Heart right ventricle (tissue), 16 donors: ENCODE results near the gene WAC. TPM values are rescaled to one million over a fixed set of nuclear protein-coding genes. Genes with fewer than 3 reads are reported as not detected.
A peak's percentile ranks its signal among the peaks of the same experiment; 100 is the strongest.

Experiments
- ATAC-seq, 8 donors: fragments of 200-7000 bp; cut with Tn5 transposase; one replicate each; pipeline ENCODE4 v1.9.1; 2020; ENCODE audit warnings: mild to moderate bottlenecking in 8 of 8, moderate library complexity in 8 of 8, moderate number of reproducible peaks in 1 of 8
- DNase-seq, 2 donors: peaks; one replicate each; pipeline ENCODE4 v3.0.0-alpha.2; 2020
- H3K27ac ChIP-seq, 10 donors: fragments of 200-600 bp; sonication (generic) in 2 of 10; one replicate each; pipeline versions ENCODE4 v1.5.0 to v1.8.0; 2020 to 2022; ENCODE audit warnings: mild to moderate bottlenecking in 3 of 10
- H3K27me3 ChIP-seq, 7 donors: fragments of 200-600 bp; one replicate each; pipeline ENCODE4 v1.8.0; 2021 to 2022; ENCODE audit warnings: mild to moderate bottlenecking in 2 of 7
- H3K36me3 ChIP-seq, 9 donors: fragments of 200-600 bp; sonication (generic) in 1 of 9; one replicate each; pipeline versions ENCODE4 v1.5.0 to v1.8.0; 2020 to 2022; ENCODE audit warnings: mild to moderate bottlenecking in 2 of 9
- H3K4me1 ChIP-seq, 9 donors: fragments of 200-600 bp; sonication (generic) in 1 of 9; one replicate each; pipeline versions ENCODE4 v1.5.0 to v1.8.0; 2020 to 2022; ENCODE audit warnings: mild to moderate bottlenecking in 4 of 9
- H3K4me3 ChIP-seq, 10 donors: fragments of 200-600 bp; sonication (generic) in 2 of 10; one replicate each; pipeline versions ENCODE4 v1.5.0 to v1.8.0; 2020 to 2022; ENCODE audit warnings: mild to moderate bottlenecking in 7 of 10, moderate library complexity in 2 of 10
- H3K9me3 ChIP-seq, 11 donors: fragments of 200-600 bp in 10 of 11; sonication (generic) in 2 of 11; one replicate each; pipeline versions ENCODE4 v1.5.0 to v1.8.0; 2013 to 2022; ENCODE audit warnings: mild to moderate bottlenecking in 2 of 11, control low read depth in 1 of 11, moderate library complexity in 1 of 11
- WGBS, 2 donors: extraction: QIAGEN DNeasy Blood & Tissue Kit; methylation state at CpG; one replicate each; pipeline ENCODE4 v1.1.7; 2013; ENCODE audit warnings: inconsistent platforms in 1 of 2; 5-methylcytosine and 5-hydroxymethylcytosine counted together
- intact Hi-C, 10 donors: fragments of 100-400 bp; cut with DNase I; formaldehyde crosslinking; loops; one replicate each; pipeline versions ENCODE4 v1.11.1 to v1.14.2; 2022
- polyA plus RNA-seq, 2 donors: library from polyadenylated mRNA; stranded (reverse); fragments of 200-250 nt; gene quantifications; one replicate each; pipeline ENCODE4 v1.2.3, GENCODE V29; 2013
- total RNA-seq, 10 donors: library from RNA; stranded (reverse); fragmentation: NEBNext Ultra II Directional in 3 of 10; extraction: Animal tissue kit (Norgen Biotek cat#: 25700) in 3 of 10; gene quantifications; one replicate each; pipeline versions ENCODE4 v1.2.1 to v1.2.4, GENCODE V29; 2021 to 2023
- TF ChIP-seq, protein P1 (sequence below), 9 donors: fragments of 200-600 bp; sonication (generic) in 2 of 9; IDR thresholded peaks; one replicate each; pipeline versions ENCODE4 v1.5.0 to v1.8.0; 2021 to 2022; ENCODE audit warnings: antibody characterized with exemption in 9 of 9, mild to moderate bottlenecking in 5 of 9, moderate library complexity in 1 of 9
- donor health status: Arrhythmogenic right ventricular cardiomyopathy.
- donor health status: ischemic (EF 13 %, LVEDD 7.1; RV severe dilation, severe dysfunction).
- donor health status: healthy with polysubstance abuse.
- donor health status: DM: no; HTN: yes; CAD: no.
- donor health status: DM: no; HTN: no; CAD: no.
- donor health status: ischemic (EF 25% LVEDD 6.9; RV normal size, moderate dysfunction).
- donor health status: ischemic (EF 25% LVEDD 5.7; RV mildly dilated, moderate dysfunction).
- donor health status: healthy.
- donor health status: DM: yes; HTN: yes; CAD: no.
- donor health status: Ischemic cardiomyopathy.
- donor health status: ischemic (EF 35%, LVEDD 5.7; RV mildly dilated, moderate dysfunction).
- donor health status: nonischemic (EF 11% LVEDD 7.7; RV severe dilation, severe dysfunction).
- donor health status: DM: yes; HTN: yes; CAD: no.
- donor health status: PGD.
- donor health status: ischemic (EF 29% LVEDD 5.4; RV normal size, mild dysfunction).
- donor health status: nonischemic (EF 23%, LVEDD 6.1; RV moderate dilation, normal function).

The WAC gene
- total and polyA plus RNA-seq, 12 donors = 17.4 to 134 (median 93.9) TPM

DNA sequence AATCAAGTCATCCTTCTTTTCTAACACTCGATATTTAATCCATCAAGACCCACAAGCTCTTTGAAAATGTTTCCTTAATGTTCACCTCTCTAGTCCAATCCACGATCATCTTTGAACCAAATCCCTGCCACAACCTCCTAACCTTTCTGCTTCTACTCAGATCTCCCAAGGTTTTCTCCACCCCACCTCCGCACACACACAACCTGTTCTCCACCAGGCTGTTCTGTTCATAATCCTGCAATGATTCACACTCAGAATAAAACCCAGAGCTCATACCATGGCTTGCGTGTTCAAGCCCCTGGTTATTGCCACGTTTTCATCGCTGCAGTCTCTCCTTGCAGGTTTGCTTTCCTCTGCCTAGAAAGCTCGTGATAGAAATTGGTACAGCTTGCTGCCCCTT is 90.6 kb downstream of the WAC start:
- ATAC-seq = no peak
- intact Hi-C loops = loop anchor here in 6 of 10 donors (10.0 kb wide), 2 partner anchors 199 to 681 kb away; no protein-coding TSS in a partner anchor
- no peaks in the 10 kb centered on the region for H3K27me3 ChIP-seq
- H3K4me3 ChIP-seq = no peak overlapping the region
- H3K4me1 ChIP-seq = peaks cover 0 to 21% (median 0%) of the 10 kb centered on the region in 9 donors
- H3K27ac ChIP-seq = no peak overlapping the region
- no peaks in the 10 kb centered on the region for H3K9me3 ChIP-seq
- DNase-seq = no peak
- peaks cover 0 to 46% (median 17%) of the 10 kb centered on the region in 9 donors for H3K36me3 ChIP-seq
- TF ChIP-seq, protein P1, sequence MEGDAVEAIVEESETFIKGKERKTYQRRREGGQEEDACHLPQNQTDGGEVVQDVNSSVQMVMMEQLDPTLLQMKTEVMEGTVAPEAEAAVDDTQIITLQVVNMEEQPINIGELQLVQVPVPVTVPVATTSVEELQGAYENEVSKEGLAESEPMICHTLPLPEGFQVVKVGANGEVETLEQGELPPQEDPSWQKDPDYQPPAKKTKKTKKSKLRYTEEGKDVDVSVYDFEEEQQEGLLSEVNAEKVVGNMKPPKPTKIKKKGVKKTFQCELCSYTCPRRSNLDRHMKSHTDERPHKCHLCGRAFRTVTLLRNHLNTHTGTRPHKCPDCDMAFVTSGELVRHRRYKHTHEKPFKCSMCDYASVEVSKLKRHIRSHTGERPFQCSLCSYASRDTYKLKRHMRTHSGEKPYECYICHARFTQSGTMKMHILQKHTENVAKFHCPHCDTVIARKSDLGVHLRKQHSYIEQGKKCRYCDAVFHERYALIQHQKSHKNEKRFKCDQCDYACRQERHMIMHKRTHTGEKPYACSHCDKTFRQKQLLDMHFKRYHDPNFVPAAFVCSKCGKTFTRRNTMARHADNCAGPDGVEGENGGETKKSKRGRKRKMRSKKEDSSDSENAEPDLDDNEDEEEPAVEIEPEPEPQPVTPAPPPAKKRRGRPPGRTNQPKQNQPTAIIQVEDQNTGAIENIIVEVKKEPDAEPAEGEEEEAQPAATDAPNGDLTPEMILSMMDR (IDR thresholded peaks at IDR 0.05) = no peak
- 79 to 85% methylated on average over 7 of the region's 7 CpGs for WGBS, 2 donors

DNA sequence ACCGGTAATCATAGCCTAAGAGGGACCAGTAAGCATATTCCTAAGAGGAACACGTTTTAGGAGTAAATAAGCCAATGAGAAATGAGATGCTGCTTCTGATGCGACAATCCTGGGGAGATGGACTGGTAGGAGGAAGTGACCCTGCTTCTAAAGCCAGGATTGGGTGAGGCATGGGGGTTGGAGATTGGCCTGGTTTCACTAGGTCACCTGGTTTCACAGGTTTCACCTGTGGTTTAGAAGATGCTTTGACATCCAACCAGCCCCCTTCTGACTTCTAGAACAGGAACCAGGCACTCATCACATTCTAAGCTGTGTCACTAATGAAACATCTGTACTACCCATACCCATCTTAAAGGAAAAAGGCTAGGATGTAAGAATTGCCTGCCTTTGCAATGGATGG is 91.4 kb downstream of the WAC start:
- Histone ChIP-seq H3K4me3 (no peak overlapping the region), H3K27me3 (peaks cover 0 to 1% (median 0%) of the 10 kb centered on the region in 7 donors), H3K27ac (no peak overlapping the region), H3K36me3 (peaks cover 0 to 38% (median 11%) of the 10 kb centered on the region in 9 donors), H3K9me3 (no peaks in the 10 kb centered on the region), H3K4me1 (peaks cover 0 to 17% (median 0%) of the 10 kb centered on the region in 9 donors)
- TF ChIP-seq, protein P1 (IDR thresholded peaks at IDR 0.05) = no peak
- 77 to 80% methylated on average over 3 of the region's 3 CpGs for WGBS, 2 donors
- ATAC-seq (no peak), DNase-seq (no peak)
- intact Hi-C loops = loop anchor here in 6 of 10 donors (10.0 kb wide), 2 partner anchors 200 to 680 kb away; no protein-coding TSS in a partner anchor

DNA sequence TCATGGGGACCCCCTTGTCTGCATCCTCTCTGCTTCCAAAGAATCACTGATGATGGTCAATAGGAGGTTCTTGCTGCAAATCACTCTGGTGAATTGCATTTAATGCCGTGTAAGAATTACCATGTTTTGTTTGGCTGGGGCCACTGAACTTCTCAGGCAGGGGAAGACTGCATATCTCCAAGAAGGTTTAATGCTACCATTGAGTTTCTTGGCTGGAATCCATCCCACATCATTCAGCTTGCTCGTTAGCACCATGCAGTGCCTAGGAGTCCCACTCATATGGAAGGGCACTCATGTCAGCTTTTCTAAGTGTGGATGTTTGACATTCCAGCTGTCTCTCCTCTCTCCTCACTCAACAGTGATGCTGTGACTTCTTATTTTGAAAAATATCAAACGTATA is 94.2 kb downstream of the WAC start:
- DNase-seq (no peak), ATAC-seq (no peak)
- WGBS, 2 donors = 16 to 17% methylated on average over 3 of the region's 3 CpGs
- Histone ChIP-seq H3K9me3 (no peaks in the 10 kb centered on the region), H3K27me3 (peaks cover 0 to 19% (median 0%) of the 10 kb centered on the region in 7 donors), H3K4me3 (no peak overlapping the region), H3K36me3 (peaks cover 0 to 12% (median 0%) of the 10 kb centered on the region in 9 donors), H3K4me1 (peaks cover 0 to 9% (median 0%) of the 10 kb centered on the region in 9 donors), H3K27ac (no peak overlapping the region)
- intact Hi-C loops = loop anchor here in 6 of 10 donors (5.0 to 10.0 kb wide), 3 partner anchors 202 to 820 kb away; no protein-coding TSS in a partner anchor
- TF ChIP-seq, protein P1 (IDR thresholded peaks at IDR 0.05) = no peak

DNA sequence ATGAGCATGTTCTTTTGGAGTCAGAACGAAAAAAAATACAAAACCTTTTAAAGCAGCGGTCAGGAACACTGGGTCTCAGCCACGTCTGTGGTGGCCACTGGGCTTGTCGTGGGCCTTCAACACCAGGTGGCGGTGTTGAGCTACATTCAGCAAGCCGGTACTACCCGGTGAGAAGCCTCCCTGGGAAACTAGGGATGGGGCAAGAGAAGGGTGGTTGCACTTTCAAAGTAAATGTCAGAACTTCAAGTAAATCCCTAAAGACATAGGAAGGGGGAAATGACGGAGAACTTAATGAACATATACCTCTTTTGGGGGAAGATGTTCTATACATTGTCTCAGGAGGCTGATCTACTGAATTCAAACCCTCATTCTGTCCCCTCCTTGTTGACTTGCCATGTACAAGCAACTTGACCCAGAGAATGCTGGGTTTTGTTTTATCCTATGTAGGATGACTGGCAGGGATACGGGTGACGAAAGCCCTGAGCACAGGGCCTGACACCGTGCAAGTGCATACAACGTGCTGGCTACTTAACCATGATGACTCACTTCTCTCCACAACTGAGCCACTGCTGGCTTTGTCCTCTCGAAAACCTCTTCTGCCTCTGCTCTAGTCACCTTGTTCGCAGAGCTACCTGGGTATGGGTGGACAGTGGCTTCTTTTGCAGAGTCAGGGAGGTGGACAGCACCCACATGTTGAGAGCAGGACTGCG is 95.4 kb downstream of the WAC start:
- intact Hi-C loops = loop anchor here in 6 of 10 donors (1.0 to 10.0 kb wide), 4 partner anchors 204 to 819 kb away; no protein-coding TSS in a partner anchor
- peak; percentile 71 to 76 for DNase-seq
- Histone ChIP-seq H3K4me3 (no peak overlapping the region), H3K27ac (no peak overlapping the region), H3K4me1 (peaks cover 0 to 9% (median 0%) of the 10 kb centered on the region in 9 donors), H3K9me3 (no peaks in the 10 kb centered on the region), H3K36me3 (peaks cover 0 to 4% (median 0%) of the 10 kb centered on the region in 9 donors), H3K27me3 (peaks cover 0 to 19% (median 0%) of the 10 kb centered on the region in 7 donors)
- peak; percentile 85 to 94 (median 90) for ATAC-seq
- WGBS, 2 donors = 23 to 25% methylated on average over 15 of the region's 15 CpGs
- TF ChIP-seq, protein P1 (IDR thresholded peaks at IDR 0.05) = peak; percentile 74 to 93 (median 91)
